Peyer's patch (tissue), 4 donors: ENCODE results near the gene AFM.

ENCODE experiments used
- CTCF ChIP-seq, 6 experiments: fragments of 450-650 bp in 4 of 6; fragments of 200-600 bp in 2 of 6; sonication (generic) in 1 of 6; IDR thresholded peaks; one replicate each; pipeline ENCODE4 v1.5.1; 2017 to 2019; ENCODE audit warnings: antibody characterized with exemption in 6 of 6, mild to moderate bottlenecking in 3 of 6, moderate library complexity in 1 of 6
- POLR2A ChIP-seq, 2 donors: fragments of 450-650 bp; IDR thresholded peaks; one replicate each; pipeline ENCODE4 v1.5.1; 2017; ENCODE audit warnings: antibody characterized with exemption in 2 of 2, mild to moderate bottlenecking in 2 of 2, moderate library complexity in 2 of 2

- TF ChIP-seq POLR2A (IDR thresholded peaks at IDR 0.05) (no peak), CTCF (IDR thresholded peaks at IDR 0.05) (no peak)
These were observed 56.6 kb downstream of the AFM start for GRCh38 chr4:73538162-73538561.
